GM12873 (cell line): ENCODE results near the gene BCS1L.

Source experiments
- TF ChIP-seq, protein P1 (sequence below): IDR thresholded peaks from 2 replicates; pipeline ENCODE4 v1.5.1; 2012; ENCODE audit warnings: low read depth, mild to moderate bottlenecking, moderate library complexity, low read length, control low read depth; ENCODE audit not compliant: insufficient read depth; ENCODE audit errors: missing control alignments

Gene BCS1L

DNA sequence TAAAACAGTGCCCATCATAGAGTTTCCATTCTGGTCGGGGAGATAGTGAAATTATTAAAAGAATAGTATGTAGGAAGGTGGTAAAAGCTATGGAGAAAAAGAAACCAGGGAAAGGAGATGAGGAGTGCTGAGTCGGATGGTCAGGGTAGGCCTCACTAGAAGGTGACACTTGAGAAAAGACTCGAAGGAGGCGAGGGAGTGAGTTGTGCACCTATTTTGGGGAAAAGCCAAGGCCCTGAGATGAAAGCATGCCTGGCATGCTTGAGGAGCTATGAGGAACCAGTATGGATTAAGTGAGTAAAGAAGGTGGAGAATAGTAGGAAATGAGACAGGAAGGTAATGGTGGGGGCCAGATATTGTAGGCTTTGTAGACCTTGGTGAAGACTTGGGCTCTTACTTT lies 43.9 kb downstream of the BCS1L start:
- TF ChIP-seq, protein P1, sequence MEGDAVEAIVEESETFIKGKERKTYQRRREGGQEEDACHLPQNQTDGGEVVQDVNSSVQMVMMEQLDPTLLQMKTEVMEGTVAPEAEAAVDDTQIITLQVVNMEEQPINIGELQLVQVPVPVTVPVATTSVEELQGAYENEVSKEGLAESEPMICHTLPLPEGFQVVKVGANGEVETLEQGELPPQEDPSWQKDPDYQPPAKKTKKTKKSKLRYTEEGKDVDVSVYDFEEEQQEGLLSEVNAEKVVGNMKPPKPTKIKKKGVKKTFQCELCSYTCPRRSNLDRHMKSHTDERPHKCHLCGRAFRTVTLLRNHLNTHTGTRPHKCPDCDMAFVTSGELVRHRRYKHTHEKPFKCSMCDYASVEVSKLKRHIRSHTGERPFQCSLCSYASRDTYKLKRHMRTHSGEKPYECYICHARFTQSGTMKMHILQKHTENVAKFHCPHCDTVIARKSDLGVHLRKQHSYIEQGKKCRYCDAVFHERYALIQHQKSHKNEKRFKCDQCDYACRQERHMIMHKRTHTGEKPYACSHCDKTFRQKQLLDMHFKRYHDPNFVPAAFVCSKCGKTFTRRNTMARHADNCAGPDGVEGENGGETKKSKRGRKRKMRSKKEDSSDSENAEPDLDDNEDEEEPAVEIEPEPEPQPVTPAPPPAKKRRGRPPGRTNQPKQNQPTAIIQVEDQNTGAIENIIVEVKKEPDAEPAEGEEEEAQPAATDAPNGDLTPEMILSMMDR, result no peak

DNA sequence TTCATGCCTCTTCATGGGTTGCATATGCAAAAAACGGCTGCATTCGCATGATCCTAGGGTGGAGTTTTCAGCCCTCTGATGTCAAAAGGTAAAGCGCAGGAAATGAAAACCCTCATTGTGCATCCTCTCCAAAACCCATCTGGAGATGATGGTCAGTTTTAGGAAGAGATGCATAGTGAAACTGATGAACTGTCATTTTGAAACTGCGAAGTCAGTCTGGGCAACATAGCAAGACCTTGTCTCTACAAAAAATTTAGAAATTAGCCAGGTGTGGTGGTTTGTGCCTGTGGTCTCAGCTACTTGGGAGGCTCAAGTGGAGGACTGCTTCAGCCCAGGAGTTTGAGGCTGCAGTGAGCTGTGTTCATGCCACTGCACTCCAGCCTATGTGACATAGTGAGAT lies 48.6 kb downstream of the BCS1L start:
- TF ChIP-seq, protein P1, result no peak

DNA sequence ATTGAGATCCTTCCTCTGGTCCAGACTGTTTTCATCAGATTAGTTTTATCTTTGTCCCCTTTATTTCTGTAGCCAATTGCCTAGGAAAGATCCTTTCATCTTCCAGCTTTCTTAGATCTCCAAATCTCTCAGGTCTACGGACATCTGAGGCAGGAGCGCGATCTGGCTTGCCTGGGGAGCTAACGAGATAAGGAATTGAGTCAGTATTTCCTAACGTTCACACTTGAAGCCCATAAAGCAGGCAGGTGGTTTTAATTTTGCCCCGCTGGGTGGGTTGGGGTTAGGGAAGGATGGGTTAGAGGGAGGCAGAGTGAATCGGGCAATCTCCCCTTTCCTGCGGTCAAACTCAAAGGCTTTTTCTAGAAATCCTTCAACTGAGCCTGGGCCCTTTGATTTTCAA lies 50.4 kb downstream of the BCS1L start:
- TF ChIP-seq, protein P1, result no peak

DNA sequence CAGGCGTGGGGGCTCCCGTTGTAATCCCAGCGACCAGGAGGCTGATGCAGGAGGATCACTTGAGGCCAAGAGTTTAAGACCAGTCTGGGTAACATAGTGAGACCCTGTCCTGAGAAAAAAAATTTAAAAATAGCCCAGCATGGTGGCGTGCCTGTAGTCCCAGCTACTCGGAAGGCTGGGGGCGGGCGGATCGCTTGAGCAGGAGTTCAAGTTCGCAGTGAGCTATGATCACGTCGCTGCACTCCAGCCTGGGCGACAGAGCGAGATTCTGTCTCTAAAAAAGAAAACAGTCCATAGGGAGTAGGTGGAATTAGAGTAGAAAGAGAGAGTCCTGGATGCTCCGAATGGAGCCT lies 50.8 kb downstream of the BCS1L start:
- TF ChIP-seq, protein P1, result no peak

DNA sequence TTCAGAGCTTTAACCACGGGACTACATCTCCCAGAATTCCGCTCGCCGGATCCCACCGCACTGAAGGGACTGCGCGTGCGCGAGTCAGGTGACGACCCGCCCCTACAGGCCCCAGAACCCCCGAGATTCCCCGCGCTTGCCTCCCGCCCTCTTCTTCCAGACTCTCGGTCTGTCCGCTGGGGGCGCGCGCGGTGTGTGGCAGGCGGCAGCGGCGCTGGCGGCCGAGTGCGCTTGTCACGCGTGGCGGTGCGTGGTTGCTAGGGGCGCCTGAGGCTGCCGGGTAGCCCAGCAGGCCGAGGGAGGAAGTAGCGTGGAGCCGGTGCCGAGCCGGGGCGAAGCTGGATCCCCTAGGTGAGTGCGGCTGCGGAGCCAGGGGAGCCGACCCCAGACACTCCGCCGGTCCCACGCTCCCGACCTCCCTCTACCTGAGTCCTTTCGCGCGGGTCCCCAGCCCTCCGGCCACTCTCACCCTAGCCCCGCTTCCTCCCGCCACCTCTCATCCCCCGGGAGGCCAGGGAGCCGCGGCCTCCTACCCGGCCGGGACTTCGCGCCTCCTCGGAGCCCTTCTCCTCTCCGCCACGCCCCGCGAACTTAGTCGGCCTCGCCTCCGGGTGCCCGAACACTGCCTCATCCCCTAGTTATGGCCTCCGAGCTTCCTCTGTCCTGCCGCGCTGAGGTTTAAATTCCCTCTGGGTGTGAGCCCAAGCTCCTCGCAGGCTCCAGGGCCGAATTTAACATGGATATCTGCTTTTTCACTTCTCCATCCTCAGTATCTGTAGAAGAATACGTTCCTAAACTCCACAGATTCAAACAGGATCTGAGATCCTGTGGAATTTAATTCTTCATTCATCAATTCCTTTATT lies 51.4 kb downstream of the BCS1L start, which contains the start of gene TTLL4:
TTLL4 (plus strand) TSS at position 149 of the 863 bp plus-strand sequence. CDS start 26,842 bp downstream, outside the sequence.
- TF ChIP-seq, protein P1, result peak; percentile 73

DNA sequence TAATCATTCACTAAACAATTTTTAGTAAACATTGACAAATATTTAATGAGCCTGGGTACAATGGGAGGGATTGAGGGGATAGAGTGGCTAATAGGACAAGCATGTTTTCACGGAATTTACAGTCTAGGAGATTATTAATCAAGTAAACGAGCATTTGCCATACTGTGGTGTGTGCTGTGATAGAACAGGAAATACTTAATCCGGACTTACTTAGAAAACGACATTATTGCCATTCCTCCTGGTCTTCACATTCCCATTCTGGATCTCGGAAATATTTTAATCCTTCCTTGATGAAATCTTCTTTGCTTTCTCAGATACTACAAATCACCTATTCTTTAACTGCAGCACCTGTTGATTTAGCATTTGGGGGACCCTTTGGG lies 52.1 kb downstream of the BCS1L start:
- TF ChIP-seq, protein P1, result no peak
